Mucosa of gallbladder (tissue), 1 donor: Measurements from ENCODE around the gene ECI1. TPM values are rescaled to one million over a fixed set of nuclear protein-coding genes. Genes with fewer than 3 reads are reported as not detected.
A peak's percentile ranks its signal among the peaks of the same experiment; 100 is the strongest.

Experiments used
- DNase-seq: peaks from one replicate; pipeline ENCODE4 v3.0.0-alpha.2; 2020; ENCODE audit warnings: low spot score
- total RNA-seq: library from RNA; stranded (reverse); gene quantifications from one replicate; pipeline ENCODE4 v1.2.1, GENCODE V29; 2021
- donor health status: DM: no; HTN: no; CAD: no.

ECI1 gene
- total RNA-seq, 1 donor from 2014 or later, result 69.9 TPM

DNA sequence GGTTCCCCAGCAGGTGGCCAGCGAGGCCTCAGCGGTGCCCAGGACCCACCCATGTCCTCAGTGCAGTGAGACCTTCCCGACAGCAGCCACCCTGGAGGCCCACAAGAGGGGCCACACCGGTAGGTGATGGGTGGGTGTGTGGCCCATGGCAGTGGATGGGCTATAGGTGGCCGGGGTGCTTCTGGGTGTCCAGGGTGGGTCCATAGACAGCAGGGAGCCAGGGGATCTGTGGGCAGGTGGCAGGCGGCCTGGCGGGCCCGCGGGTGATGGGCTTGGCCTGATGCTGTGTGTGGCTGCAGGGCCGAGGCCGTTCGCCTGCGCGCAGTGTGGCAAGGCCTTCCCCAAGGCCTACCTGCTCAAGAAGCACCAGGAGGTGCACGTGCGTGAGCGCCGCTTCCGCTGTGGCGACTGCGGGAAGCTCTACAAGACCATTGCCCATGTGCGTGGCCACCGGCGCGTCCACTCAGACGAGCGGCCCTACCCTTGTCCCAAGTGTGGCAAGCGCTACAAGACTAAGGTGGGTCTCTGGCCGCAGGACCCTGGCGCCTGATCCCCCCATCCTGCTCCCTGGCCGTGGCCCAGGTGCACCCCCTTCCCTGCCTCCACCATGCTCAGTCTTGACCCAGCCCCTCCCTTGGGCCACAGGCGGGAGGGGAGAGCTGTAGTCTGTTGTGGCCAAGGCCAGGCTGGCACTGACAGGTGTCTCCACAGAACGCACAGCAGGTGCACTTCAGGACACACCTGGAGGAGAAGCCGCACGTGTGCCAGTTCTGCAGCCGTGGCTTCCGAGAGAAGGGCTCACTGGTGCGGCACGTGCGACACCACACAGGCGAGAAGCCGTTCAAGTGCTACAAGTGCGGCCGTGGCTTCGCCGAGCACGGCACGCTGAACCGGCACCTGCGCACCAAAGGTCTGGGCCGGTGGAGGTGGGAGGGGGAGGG, 17.2 kb downstream of the ECI1 start:
- no peak for DNase-seq

DNA sequence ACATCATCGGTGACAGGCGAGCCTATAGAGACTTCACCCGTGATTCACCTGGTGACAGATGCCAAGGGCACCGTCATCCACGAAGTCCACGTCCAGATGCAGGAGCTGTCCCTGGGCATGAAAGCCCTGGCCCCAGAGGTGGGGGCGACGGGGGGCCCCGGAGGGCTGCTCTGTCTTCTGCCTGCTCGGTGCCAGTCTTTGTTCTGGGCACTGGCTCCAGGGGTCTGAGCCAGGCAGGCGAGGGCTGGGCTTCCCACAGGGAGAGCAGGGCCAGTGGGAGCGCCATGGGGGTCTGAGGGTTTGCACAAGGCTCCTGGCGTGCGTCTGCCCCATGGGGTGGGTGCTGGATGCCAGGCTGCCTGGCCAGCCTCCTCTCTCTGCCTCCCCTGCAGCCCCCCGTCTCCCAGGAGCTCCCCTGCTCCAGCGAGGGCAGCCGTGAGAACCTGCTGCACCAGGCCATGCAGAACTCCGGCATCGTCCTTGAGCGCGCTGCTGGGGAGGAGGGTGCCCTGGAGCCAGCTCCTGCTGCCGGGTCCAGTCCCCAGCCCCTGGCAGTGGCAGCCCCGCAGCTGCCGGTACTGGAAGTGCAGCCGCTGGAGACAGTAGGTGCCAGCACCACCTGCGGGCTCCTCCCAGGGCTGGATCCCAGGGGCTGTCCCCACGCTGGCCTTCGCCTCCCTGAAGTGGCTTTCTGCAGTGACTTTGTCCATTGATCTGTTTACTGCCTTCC, 18.2 kb downstream of the ECI1 start:
- no peak for DNase-seq

DNA sequence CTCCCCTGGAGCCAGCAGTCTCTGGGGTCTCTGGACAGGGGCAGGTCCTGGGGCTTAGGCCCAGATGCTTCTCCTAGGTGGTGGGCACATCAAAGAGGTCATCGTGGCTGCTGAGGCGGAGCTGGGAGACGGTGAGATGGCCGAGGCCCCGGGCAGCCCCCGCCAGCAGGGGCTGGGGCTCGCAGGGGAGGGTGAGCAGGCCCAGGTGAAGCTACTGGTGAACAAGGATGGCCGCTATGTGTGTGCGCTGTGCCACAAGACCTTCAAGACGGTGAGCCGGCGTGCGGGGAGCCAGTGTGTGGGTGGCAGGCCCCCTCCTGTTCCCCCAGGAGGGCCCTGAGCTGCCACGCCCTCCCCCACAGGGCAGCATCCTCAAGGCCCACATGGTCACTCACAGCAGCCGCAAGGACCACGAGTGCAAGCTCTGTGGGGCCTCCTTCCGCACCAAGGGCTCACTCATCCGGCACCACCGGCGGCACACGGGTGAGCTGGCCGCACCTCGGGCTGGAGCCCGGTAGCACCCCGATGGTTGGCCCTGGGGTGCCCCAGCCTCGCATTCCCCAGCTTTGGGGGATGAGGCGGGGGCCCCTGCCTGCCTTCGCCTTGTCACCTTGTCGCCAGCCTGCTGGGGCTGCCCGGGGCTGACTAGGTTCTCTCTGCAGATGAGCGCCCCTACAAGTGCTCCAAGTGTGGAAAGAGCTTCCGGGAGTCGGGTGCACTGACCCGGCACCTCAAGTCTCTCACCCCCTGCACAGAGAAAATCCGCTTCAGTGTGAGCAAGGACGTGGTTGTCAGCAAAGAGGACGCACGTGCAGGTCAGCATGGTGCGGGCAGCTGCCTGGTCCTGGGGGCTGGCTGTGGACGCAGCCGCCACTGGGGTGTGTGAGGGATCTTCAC, 19.0 kb downstream of the ECI1 start:
- no peak for DNase-seq

DNA sequence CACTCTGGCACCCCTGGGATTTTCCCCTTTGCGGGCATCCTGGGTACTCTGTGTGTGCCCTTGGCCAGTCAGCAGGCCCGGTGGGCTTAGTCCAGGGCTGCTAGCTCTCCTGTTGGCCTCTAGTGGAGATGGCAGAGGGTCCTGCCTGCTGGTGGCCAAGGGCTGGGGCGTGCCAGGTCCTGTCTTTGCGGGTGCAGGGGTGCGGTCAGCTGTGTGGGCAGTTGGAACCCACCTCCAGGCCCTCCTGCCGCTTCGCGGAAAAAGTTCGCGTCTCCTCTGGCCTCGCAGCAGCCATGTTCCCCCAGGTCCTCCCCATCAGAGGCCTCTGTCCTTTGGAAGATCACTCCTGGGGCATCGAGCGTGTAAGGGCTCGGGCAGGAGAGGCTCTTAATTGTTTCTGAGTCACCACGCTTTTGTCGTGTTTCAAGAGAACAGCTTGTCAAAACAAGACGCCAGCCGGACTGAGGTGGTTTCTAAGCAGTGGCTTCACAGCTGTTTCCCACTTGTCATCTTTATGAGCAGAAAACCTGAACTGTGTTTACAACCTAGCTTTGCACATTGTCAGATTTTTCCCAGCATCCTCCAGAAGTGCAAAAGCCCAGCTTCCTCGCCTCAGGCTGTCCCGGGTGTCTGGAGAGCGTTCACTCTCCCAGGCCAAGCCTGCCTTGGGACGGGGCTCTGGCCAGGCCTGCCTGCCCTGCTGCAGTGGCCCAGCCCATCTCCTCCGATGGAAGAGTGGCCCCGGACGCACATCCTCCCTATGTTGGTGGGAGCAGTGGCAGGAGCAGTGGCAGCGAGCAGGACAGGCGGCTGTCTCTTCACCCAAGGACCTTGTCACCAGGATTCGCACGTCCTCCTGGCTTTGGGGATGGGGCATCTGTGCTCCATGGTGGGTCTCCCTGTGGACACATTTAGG, 20.1 kb downstream of the ECI1 start:
- no peak for DNase-seq

DNA sequence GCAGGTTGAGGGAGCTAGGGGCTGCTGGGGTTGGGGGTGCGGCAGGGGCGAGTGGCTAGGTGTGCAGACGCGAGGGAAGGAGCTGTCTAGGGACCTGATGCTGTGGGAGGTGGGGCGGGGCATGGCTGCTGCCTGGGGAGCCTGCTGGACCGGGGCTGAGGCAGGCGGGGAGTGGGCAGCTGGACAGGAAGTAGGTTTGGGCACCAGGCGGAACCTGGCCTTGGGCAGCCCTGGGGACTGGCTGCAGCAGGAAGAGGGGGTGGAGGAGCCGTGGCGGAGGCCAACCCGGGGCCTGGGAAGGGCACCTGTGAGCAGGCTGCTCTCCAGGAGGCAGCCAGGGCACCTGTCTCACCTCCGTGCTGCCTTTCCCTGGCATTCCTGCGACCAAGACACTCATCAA, 21.0 kb downstream of the ECI1 start:
- DNase-seq, result no peak

DNA sequence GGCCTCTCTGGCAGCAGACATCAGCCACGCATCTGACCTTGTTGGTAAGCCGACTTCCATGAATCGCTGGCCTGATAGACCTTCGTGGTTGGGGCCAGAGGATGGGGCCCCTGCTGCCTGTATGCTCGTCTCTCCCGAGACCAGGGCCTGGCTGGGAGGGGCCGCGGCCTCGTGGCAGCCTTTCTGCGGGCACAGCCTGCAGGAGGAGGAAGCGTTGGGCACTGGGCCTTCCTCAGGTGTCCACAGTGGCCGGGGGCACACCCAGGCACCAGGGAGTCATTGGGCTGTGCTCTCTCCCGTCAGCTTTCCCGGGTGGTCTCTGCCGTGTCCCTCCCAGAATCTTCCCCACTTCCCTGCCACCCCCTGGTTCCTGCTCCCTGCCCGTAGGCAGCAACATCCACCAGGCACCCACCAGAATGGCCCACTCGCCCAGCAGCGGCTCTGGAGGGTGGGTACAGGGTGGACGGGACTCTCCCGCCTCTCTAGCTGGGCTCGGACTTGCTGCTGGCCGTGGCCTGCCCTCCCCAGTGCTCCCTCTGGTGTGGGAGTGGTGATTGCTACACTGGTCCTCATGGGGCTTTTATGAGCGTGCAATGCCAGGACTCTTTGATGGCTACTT, 21.6 kb downstream of the ECI1 start:
- DNase-seq, result no peak

DNA sequence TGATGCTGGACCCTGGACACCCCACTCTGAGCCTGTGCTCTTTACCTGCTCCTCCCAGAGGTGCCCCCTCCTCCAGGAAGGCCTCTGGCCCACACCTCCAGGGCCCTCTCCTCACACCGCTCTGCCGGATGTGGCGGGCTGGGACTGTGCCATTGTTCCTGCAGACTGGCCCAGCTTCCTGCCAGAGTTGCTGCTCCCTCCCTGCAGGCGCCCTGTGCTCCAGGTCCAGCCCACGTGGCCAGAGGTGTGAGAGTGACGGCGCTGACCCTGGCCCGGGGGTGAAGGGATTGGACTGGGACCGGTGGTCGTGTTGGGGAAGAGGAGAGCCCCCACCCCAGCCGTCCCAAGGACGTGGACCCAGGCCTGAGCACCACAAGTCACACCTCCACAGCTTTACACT, 22.3 kb downstream of the ECI1 start:
- no peak for DNase-seq

DNA sequence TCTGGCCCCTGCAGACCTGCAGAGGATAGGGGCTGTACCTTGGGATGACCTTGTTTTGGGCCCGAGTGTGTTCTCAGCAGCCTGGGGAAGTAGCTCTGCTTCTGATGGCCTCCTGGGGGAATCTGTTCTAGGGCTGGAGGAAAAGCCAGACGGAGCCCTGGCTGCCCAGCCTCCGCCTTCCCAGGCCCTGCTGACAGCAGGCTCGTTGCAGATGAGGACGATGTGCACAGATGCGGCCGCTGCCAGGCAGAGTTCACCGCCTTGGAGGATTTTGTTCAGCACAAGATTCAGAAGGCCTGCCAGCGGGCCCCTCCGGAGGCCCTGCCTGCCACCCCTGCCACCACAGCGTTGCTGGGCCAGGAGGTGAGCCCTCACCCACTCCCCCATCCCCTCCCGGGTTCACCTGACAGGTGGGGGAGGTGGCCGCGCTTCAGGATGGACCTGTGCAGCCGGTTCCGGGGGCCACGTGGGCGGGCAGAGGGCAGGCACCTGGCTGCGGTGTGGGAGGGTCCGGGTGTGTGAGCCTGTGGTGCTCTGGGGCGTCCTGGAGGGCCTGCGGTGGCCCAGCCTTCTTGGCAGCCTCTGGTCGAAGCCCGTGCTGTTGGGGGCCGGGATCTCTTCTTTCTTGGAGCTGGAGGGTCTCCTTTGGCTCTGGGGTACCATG, 23.1 kb downstream of the ECI1 start:
- DNase-seq, result no peak

DNA sequence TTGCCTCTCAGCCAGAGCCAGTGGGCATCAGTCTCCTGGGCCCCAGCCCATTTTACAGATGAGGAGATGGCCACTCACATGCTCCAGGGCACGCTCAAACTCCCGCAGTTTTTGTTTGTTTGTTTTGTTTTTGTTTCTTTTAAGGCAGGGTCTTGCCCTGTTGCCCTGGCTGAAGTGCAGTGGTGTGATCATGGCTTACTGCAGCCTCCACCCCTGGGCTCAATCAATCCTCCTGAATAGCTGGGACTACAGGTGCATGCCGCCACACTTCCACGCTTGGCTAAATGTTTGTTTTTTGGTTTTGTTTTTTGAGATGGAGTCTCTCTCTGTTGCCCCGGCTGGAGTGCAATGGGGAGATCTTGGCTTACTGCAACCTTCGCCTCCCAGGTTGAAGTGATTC, 24.5 kb downstream of the ECI1 start:
- no peak for DNase-seq

DNA sequence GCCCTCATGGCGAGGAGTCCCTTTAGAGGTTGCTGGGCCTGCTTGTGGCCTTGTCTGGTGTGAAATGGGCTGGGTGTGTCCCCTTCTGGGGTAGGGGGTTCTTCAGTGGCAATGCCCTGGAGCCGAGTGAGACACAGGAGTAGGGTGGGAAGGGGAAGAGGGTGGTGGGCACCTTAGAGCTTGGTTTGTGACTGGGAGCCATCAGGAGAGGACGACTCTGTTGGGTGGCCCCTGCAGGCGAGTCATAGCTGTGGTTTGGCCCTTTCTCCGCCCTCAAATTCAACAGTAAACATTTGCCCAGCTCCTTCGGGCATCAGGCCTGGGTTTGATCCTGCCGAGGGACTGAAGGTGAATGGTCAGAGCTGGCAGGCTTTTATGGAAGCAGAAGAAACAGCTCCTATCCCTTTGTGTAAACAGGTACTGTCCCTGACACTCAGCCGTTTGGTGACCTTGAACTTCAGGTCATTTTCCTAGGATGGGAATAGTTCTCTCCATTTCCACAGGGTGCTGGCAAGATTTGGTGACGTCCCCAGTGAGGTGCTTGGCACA, 25.1 kb downstream of the ECI1 start:
- no peak for DNase-seq

DNA sequence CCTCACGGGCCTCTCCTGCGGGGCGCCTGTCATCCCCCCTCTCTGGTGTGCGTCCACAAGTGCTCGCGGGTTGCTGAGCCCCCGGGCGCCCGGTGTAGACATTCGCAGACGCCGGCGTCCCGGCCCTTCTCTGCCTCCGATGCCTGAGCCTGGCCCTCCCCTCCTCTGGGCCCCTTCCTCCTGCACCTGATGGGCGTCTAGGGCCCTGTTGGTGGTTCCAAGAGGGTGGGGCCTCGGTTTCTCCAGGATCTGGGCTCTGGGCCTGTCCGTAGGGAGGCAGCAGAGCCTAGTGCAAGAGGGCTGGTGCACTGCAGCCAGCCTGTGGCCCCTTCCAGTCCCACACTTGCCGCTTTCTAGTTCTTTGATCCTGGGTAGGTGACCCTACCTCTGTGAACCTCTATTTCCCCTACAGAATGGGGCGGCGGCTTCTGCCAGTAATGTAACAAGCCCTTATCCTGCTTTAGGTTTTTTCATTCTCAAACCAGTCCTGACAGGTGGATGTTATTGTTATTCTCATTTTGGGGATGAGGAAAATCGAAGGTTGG, 27.4 kb downstream of the ECI1 start:
- DNase-seq, result no peak

DNA sequence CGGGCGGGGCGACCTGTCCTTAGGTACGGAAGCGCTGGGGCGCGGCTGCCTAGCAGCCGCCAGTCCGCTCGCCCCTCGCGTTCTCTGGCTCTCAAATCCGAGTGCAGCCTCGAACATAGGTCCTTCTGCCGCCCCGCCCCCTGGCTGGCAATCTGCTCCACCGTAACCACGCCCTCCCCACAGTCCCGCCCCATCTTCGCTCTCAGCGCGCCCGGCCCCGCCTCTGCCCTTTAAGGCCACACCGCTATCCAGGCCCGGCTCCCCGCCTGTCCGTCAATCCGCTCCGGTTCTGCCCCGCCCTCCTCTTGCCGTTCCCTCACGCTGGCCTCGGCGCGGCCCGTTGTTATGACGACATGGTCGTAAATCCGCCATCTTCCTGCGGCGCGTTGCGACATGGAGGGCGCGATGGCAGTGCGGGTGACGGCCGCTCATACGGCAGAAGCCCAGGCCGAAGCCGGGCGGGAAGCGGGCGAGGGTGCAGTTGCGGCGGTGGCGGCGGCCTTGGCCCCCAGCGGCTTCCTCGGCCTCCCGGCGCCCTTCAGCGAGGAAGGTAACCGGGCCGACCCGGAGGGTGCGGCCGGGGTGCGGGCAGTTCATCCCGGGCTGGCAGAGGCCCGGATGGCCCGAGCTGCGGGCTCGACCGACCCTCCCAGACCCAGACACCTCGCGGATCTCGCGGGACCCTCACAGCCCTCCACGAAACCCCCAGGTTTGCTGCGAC, 28.0 kb downstream of the ECI1 start, which contains the start of gene E4F1:
Gene E4F1, plus strand, starts transcription at position 371 of the 721 bp plus-strand sequence. Its CDS starts 23 bp downstream, at position 394.
- peak; percentile 99 for DNase-seq

DNA sequence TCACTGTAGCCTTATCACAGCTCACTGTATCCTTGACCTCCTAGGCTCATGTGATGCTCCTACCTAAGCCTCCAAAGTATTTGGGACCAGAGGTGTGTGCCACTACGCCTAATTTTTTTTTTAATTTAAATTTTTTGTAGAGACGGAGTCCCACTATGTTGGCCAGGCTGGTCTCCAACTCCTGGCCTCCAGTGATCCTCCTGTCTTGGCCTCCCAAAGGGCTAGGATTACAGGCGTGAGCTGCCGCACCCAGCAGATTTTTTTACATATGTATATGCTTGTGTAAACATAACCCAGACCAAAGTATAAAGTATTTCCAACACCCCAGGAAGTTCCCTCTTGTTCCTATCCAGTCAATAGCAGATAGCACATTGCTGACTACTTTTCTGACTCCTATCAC, 35.1 kb downstream of the ECI1 start:
- DNase-seq, result no peak

DNA sequence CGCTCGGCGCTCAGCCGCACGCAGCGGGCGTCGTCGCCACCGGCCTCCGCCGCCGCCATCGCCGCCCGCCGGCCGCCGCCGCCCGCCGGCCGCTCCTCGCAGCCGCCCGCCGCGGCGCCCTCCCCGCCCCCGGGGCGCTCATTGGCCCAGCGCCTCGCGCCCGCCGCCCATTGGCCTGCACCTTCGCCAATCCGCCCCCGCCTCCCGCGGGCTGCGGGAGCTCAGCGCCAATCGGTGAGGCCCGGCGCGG, 36.7 kb downstream of the ECI1 start, which contains the start of gene PGP:
Gene PGP, minus strand, starts transcription at position 122 of the 250 bp plus-strand sequence. Its CDS starts 63 bp downstream, at position 59.
- no peak for DNase-seq

DNA sequence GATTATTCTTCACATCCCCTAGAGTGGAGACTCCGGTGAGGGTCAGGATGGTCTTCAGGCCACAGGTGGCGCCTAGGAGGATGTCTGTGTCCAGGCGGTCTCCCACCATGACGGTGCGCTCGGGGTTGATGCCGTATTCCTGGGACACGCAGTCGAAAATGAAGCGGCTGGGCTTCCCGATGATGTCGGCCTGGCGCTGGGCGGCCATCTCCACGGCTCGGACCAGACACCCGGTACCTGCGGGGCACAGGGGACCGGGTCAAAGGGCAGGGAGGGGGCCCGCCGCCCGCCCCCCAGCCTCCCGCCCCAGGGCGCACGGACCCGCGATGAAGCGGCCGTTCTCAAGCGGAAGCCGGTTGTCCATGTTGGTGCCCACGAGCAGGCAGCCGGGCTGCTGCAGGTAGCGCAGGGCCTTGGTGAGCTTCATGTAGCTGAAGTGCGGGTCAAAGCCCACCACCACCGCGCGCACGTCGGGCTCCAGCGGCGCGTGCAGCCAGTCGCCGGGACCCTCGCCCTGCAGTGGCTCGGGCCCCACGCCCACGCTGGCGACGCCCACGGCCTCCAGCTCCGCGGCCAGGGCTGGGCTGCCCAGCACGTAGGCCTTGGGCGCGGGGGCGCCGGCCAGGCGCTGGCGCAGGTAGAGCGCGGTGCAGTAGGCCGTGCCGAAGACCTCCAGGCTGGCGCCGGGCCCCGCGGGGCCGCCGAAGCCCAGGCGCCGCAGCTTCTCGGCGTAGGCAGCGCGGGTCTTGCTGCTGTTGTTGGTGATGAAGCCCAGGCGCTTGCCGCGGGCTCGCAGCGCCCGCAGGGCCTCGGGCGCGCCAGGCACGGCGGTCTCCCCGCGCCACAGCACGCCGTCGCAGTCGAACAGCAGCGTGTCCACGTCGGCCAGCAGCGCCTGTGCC, 37.3 kb downstream of the ECI1 start:
- DNase-seq, result no peak

DNA sequence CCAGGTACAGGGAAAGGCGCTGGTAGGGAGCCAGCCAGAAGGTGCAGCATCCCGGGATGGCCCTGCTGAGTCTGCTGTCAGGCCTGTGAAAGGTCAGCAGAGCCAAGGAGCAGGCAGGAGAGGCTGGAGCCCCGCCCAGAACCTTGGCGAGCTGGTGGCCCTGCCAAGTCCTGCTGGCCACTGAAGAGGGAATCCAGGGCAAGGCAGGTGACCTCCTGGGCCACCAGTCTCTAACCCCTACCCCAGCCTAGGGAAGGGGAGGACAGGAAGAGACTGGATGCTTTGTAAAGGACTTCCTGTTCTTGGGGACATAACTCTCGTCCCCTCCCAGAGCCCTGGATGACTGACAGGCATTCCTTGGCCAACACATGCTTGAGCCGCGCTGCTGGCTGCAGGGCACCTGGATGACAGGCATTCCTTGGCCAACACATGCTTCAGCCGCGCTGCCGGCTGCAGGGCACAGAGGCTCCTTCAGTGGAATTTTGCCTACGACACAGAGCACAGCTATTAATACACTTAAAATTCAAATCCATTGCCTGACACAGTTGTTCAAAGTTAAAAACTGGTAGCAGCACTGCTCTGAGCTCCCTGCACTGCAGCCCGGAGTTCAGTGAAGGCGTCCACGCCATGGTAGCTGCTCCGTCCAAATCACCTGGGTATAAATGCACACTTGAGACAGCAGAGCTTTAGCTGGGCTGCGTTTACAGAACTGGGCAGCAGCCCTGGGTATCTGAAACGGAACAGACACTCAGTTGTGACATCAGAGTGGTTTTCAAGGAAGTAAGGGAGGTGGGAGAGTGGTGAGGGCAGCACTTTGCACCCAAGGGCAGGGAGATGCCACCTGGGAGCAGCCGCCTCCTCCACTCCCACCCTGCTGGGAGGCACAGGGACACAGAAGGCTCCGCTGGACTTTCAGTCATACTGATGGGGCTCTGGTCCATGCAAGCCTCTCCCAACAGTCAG, 38.7 kb downstream of the ECI1 start:
- DNase-seq, result no peak
